ENCODE results near the gene FBRSL1. TPM values are rescaled to one million over a fixed set of nuclear protein-coding genes. Genes with fewer than 3 reads are reported as not detected.

Gene FBRSL1
- total RNA-seq, 1 donor from 2014 or later = 66.0 TPM

DNA sequence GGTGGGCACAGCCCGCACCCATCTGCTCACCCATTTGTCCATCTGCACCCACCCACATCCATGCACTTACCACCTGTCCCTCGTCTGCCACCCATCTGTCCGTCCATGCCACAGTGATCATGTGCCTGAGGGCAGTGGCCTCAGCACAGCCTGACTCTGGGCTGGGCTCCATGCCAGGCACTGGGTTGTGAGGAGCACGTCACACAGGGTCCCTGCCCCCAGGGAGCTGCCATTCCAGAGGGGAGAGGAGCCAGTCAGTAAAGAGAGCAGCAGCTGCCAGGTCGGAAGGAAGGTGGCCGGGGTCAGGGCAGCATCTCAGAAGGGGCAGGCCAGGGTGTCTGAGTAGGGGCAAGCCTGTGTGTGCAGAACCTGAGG lies 43.6 kb downstream of the FBRSL1 start:
- H3K27me3 ChIP-seq (ENCODE audit: low read depth) = no peaks in the 10 kb centered on the region
- no peak overlapping the region for H3K4me3 ChIP-seq
- TF ChIP-seq, protein P1, sequence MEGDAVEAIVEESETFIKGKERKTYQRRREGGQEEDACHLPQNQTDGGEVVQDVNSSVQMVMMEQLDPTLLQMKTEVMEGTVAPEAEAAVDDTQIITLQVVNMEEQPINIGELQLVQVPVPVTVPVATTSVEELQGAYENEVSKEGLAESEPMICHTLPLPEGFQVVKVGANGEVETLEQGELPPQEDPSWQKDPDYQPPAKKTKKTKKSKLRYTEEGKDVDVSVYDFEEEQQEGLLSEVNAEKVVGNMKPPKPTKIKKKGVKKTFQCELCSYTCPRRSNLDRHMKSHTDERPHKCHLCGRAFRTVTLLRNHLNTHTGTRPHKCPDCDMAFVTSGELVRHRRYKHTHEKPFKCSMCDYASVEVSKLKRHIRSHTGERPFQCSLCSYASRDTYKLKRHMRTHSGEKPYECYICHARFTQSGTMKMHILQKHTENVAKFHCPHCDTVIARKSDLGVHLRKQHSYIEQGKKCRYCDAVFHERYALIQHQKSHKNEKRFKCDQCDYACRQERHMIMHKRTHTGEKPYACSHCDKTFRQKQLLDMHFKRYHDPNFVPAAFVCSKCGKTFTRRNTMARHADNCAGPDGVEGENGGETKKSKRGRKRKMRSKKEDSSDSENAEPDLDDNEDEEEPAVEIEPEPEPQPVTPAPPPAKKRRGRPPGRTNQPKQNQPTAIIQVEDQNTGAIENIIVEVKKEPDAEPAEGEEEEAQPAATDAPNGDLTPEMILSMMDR (IDR thresholded peaks at IDR 0.05; ENCODE audit: borderline replicate concordance) = no peak
- no peaks in the 10 kb centered on the region for H3K9me3 ChIP-seq (replicated peaks)
- H3K27ac ChIP-seq (replicated peaks) = no peak overlapping the region
- H3K4me1 ChIP-seq = no peaks in the 10 kb centered on the region
- H3K36me3 ChIP-seq = no peaks in the 10 kb centered on the region
- intact Hi-C loops (cut with micrococcal nuclease) = no loop called here
- no peak for DNase-seq

- Histone ChIP-seq H3K27me3 (ENCODE audit: low read depth) (no peaks in the 10 kb centered on the region), H3K4me1 (no peaks in the 10 kb centered on the region), H3K36me3 (no peaks in the 10 kb centered on the region), H3K4me3 (no peak overlapping the region), H3K27ac (replicated peaks) (no peak overlapping the region), H3K9me3 (replicated peaks) (no peaks in the 10 kb centered on the region)
- intact Hi-C loops (cut with micrococcal nuclease) = no loop called here
- TF ChIP-seq, protein P1 (IDR thresholded peaks at IDR 0.05; ENCODE audit: borderline replicate concordance) = no peak
- no peak for DNase-seq
Observed at GRCh38 chr12:132534076-132534475, 44.1 kb downstream of the FBRSL1 start.

DNA sequence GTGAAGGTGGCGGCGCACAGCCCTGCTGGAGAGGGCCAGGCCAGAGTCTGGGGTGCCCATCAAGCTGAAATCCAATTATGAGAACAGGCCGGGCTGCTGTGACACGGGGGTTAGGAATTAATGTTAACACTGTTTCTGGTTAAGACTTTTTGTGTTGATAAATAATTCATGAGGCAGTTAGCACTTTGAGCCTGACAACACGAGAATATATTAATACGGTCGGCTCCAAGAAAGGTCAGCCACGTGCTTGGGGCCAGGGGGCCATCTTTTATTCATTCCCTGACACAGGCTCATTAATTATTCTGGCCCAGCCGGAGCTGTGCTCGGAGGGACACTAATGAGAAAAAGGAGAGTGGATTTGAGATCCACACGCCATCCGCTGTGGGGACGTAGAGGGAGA lies 45.1 kb downstream of the FBRSL1 start:
- DNase-seq = no peak
- intact Hi-C loops (cut with micrococcal nuclease) = no loop called here
- Histone ChIP-seq H3K9me3 (replicated peaks) (no peaks in the 10 kb centered on the region), H3K36me3 (no peaks in the 10 kb centered on the region), H3K4me3 (no peak overlapping the region), H3K27ac (replicated peaks) (no peak overlapping the region), H3K4me1 (no peaks in the 10 kb centered on the region), H3K27me3 (ENCODE audit: low read depth) (no peaks in the 10 kb centered on the region)
- TF ChIP-seq, protein P1 (IDR thresholded peaks at IDR 0.05; ENCODE audit: borderline replicate concordance) = no peak

DNA sequence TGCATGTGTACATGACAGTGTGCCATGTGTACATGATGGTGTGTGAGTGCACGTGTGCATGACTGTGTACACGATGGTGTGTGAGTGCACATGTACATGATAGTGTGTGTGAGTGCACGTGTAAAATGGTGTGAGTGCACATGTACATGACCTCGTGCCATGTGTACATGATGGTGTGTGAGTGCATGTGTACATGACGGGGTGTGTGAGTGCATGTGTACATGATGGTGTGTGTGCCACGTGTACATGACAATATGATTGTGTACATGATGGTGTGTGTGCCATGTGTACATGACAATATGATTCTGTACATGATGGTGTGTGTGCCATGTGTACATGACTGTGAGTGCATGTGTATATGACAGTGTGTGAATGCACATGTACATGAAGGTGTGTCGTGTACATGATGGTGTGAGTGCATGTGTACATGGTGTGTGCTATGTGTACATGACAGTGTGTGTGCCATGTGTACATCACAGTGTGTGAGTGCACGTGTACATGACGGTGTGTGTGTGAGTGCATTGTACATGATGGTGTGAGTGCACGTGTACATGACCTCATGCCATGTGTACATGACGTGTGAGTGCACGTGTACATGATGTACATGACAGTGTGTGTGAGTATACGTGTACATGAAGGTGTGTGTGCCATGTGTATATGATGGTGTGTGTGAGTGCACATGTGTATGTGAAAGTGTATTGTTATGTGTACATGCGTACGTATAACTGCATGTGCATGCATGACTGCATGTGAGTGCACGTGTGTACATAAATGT lies 46.3 kb downstream of the FBRSL1 start:
- Histone ChIP-seq H3K4me1 (no peaks in the 10 kb centered on the region), H3K9me3 (replicated peaks) (no peaks in the 10 kb centered on the region), H3K27ac (replicated peaks) (no peak overlapping the region), H3K27me3 (ENCODE audit: low read depth) (no peaks in the 10 kb centered on the region), H3K4me3 (no peak overlapping the region), H3K36me3 (no peaks in the 10 kb centered on the region)
- TF ChIP-seq, protein P1 (IDR thresholded peaks at IDR 0.05; ENCODE audit: borderline replicate concordance) = no peak
- DNase-seq = no peak
- intact Hi-C loops (cut with micrococcal nuclease) = no loop called here

- Histone ChIP-seq H3K4me3 (no peak overlapping the region), H3K27me3 (ENCODE audit: low read depth) (no peaks in the 10 kb centered on the region), H3K4me1 (no peaks in the 10 kb centered on the region), H3K9me3 (replicated peaks) (no peaks in the 10 kb centered on the region), H3K27ac (replicated peaks) (no peak overlapping the region), H3K36me3 (peaks cover 3% of the 10 kb centered on the region)
- intact Hi-C loops (cut with micrococcal nuclease) = no loop called here
- DNase-seq = no peak
- TF ChIP-seq, protein P1 (IDR thresholded peaks at IDR 0.05; ENCODE audit: borderline replicate concordance) = no peak
Observed at GRCh38 chr12:132537049-132537448, 47.1 kb downstream of the FBRSL1 start.

Data from left ventricle myocardium inferior (tissue), 1 donor.